Activated gamma-delta T cell (primary cell): ENCODE measurements around the gene MTOR.
"Not testable (repeated sequence)": the region's sequence is repeated elsewhere in the genome, so short reads cannot be mapped to it uniquely, and the experiment has no call there.

Source experiments
- DNase-seq: peaks from one replicate; lab custom pipeline; 2025; lab: John Stamatoyannopoulos, UW
- total RNA-seq, 2 donors: gene quantifications; one replicate each; lab custom pipeline; 2026; lab: John Stamatoyannopoulos, UW

Gene MTOR
- total RNA-seq, result 196 to 228 reads per million in 2 donors

DNA sequence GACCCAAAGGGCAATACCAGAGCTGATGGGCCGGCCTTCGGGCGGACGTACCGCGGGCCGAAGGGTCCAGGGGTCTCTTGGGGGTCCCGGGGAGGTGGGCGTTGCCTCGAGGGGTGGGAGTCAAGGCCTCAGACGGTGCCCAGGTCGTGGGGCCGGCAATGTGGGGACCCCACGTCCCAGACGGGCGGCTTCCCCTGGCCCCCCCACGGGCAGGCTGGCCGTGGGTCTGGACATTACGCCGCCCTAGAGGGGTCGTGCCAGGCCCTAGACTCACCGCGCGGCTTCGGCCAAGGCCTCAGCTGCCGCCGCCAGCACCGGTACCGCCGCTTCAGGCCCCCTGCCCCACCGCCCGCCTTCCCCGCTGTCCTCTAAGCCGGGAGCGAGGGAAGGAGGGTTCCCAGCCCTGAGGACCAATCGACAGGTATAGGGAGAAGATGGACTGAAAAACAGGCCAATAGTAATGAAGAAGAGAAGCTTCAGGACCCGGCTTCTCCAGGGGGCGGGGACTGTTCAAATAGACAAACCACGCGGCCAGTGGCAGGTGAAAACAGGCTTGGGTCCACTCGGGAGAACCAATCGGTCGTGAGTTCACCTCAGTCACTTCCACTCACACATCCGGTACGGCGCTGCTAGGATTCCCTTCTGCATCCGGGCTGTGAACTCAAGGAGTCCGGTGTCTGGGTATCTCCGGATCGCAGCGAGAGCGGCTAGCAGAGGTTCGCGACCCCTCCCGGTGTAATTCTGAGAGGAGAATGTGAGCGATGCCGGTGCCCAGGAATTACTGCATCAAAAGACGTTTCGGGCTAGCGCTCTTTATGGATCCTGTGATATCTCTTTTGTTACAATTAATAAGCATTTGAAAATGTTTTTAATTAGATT lies at the start of gene MTOR:
Gene MTOR (minus strand): TSS at position 381 of the 879 bp plus-strand sequence. CDS start 3,142 bp downstream, outside the sequence.
- peak; percentile 56 for DNase-seq

DNA sequence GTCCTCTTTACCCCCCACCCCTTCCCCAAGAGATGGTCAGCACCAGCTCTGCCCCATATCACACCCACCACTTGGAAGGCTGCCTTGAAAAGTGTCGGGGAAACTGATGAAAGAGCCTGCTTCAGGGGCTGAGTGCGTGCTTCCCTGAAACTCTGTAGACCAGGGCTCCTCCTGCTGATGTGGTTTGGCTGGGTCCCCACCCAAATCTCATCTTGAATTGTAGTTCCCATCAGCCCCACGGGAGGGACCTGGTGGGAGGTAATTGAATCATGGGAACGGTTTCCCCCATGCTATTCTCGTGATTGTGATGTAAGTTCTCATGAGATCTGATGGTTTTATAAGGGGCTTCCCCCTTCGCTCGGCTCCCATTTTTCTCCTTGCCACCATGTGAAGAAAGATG lies 47.0 kb upstream of the MTOR start:
- DNase-seq, result no peak

- DNase-seq, result no peak
Observed at GRCh38 chr1:11308699-11309224, 46.4 kb upstream of the MTOR start.

DNA sequence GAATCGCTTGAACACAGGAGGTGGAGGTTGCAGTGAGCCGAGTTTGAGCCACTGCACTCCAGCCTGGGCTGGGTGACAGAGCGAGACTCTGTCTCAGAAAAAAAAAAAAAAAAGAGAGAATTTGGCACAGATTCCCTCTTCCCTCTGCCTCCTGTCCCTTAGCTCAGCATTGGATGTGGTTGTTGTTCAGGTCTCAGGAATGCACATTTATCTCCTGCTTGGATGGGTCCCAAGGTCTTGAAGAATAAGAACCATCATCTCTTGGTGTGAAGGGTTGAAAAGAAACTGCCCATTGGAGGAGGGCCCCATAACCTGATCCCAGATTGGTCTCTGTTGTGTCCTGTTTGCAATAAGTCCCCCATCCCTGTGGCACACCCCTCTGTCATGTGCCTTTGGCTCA lies 45.5 kb upstream of the MTOR start:
- no peak for DNase-seq

DNA sequence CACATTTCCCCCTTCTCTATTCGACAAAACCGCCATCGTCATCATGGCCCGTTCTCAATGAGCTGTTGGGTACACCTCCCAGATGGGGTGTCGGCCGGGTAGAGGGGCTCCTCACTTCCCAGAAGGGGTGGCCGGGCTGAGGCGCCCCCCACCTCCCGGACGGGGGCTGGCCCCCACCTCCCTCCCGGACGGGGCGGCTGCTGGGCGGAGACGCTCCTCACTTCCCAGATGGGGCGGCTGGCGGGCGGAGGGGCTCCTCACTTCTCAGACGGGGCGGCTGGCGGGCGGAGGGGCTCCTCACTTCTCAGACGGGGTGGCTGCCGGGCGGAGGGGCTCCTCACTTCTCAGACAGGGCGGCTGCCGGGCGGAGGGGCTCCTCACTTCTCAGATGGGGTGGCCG lies 43.2 kb upstream of the MTOR start:
- not testable (repeated sequence) for DNase-seq

- no peak for DNase-seq
Observed at GRCh38 chr1:11302366-11302765, 40.0 kb upstream of the MTOR start.

- DNase-seq, result no peak
Observed at GRCh38 chr1:11301601-11302000, 39.2 kb upstream of the MTOR start.

GRCh38 chr1:11299225-11299574 lies 36.8 kb upstream of the MTOR start:
- no peak for DNase-seq

DNA sequence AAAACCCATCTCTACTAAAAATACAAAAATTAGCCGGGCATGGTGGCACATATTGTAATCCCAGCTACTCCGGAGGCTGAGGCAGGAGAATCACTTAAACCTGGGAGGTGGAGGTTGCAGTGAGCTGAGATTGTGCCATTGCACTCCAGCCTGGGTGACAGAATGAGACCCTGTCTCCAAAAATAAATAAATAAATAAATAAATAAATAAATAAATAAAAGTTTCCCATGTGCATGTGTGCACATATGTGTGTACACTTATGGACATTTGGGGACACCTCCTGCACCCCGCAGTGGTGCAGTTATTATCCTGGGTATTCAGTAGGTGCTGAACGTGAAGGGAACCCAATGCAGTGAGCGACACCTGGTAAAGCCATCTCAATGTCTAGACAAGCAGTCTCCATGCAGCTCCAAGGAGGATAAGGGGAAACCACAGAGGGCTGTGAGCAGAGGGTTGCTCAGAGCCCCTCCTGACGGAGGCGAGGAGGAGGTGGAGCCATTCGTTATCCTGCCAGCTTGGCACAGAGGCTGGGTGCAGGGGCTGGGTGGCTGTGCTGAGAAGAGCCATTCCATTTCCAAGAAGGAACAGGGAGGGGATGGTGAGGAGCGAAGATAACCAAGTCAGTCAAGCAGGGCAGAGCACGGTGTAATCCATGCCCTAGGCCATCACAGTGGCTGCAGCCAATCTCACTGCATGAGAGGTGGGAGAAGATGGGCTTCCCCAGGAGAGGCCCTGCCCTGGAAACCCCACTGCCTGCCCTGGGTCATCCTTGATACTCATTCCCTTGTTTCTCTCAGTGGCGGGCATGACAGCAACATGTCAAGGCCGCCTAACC lies 36.3 kb upstream of the MTOR start:
- DNase-seq, result no peak

DNA sequence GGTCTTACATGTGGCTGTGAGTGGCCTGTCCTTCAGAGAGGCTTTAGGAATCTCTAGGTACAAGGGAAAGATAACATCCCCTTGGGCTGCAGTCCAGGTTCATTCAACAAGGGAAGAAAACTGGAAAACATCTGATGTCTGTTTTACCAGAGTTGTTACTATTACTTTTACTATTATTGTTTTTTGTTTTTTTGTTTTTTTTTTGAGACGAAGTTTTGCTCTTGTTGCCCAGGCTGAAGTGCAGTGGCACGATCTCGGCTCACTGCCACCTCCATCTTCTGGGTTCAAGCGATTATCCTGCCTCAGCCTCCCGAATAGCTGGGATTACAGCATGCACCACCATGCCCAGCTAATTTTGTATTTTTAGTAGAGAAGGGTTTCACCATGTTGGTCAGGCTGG lies 35.4 kb upstream of the MTOR start:
- DNase-seq, result not testable (repeated sequence)

DNA sequence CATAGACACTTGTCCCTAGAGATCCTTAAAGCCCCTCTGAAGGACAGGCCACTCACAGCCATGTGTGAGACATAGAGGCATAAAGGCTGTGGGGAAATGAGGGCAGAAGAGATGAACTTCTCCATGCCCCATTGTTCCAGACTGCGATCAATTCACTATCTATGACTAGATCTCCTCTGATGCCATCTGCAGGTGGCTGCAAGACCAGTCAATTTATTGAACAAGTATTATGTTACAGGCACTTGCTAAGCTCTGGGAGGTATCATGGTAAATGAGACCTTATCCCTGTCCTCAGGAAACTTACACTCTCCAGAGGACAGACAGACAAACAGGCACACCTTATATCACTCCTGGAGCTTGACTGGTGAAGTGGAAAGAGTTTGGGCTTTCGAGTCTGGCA lies 33.6 kb upstream of the MTOR start:
- no peak for DNase-seq

DNA sequence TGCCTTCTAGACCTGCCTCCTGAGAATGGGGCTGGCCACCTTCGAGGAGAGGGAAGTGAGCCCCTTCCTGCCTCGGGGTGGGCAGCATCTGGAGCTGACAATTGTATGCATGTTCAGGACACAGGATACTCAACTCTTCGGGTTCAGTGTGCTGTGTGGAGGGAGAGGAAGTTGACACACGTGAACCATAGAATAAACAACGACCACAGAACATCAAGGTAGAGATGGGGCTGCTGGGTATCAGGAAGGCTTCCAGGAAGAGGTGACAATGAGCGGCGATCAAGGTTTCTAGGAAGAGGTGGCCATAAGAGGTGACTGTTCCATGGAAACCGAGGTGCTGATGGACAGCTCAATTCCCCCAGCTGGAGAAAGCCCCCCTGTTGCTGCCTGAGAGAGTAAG lies 32.6 kb upstream of the MTOR start:
- DNase-seq, result no peak

DNA sequence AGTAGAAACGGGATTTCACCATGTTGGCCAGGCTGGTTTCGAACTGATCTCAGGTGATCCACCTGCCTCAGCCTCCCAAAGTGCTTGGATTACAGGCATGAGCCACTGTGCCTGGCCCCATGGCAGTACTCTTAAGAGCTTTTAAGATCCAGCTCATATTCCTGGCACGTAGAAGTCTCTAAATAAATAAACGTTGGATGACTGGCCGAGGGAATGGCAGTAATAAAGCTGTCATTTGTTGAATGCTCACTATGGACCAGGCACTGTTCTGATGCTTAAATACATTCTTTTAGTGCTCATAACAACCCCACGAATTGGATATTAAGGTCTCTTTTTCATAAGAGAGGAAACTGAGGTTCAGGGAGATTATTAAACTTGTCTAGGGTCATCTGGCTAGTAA lies 31.5 kb upstream of the MTOR start:
- DNase-seq, result no peak

- DNase-seq, result no peak
Observed at GRCh38 chr1:11291049-11291448, 28.7 kb upstream of the MTOR start.

DNA sequence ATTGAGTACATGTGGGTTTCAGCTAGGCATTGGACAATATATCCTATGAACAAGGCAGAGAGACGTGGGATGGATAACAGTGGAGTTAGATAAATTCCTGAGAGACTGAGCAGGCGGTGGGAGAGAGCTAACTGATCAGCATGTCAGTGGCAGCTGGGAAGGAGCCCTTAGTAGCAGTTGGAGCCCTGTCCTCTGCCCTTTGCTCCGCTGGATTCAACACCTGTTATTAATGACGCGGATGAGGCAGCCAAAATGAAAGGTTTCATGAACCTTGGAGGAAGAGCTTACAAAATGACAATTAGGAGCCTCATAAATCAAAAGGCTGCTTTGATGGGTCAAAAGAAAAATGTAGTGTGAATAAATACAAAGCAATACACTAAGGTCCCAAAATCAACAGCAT lies 26.7 kb upstream of the MTOR start:
- DNase-seq, result no peak

DNA sequence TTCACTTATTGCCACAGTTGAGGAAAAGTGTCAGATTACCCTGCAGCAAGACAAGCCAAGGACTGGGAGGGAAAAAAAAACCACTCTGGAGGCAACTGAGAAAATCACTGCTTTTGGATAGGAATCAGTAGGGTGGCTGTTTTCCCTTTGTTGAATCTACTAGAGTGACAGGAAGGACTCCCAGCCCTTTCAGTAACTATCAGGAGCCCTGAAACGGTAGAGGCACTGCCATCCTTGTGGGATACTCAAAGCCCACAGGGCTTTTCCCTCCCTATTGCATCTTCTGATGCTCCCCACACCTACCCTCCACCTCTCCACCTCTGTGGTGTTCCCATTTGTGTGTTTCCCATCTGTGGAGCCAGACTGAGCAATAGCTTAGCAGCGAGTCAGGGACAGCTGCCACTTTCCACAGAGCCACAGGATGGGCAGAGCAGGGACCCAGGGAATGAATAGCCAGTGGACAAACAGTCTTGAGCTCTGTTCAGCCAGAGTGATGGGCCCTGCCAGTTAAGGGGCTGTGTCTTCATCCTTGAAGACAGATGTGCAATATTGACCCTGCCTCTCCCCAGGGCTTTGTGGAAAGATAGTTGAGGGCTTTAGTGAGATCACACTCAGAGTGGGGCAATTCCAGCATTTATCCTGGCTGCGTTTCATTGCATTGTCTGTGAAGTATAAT lies 24.5 kb upstream of the MTOR start:
- no peak for DNase-seq

GRCh38 chr1:11285883-11286734 lies 23.8 kb upstream of the MTOR start:
- DNase-seq, result no peak

DNA sequence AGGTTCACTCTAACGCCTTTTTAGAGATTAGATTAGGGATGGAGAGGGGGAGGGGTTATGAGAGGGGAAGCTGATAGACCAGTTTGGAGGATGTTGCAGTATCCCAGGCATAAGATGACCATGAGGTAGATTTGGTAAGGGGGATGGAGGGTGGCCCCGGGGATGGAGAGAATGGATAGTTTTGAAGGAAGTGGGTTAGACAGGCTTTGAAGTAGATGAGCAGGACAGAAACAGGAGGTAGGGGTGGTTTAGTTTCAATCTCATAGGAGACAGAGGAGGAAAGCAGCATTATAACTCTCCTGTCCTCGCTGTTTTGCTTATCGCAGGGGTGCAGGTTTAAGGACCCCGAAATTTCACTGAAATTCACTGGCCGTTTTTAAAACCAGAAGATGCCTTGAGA lies 22.4 kb upstream of the MTOR start:
- no peak for DNase-seq

GRCh38 chr1:11283151-11283550 lies 20.8 kb upstream of the MTOR start:
- no peak for DNase-seq

GRCh38 chr1:11281518-11282331 lies 19.4 kb upstream of the MTOR start:
- DNase-seq, result no peak
